ENCODE measurements around the gene RDM1. TPM values are rescaled to one million over a fixed set of nuclear protein-coding genes. Genes with fewer than 3 reads are reported as not detected.

The RDM1 gene
- total and polyA plus RNA-seq, 10 donors: 0.48 to 2.3 (median 0.52) TPM; not detected in 5

DNA sequence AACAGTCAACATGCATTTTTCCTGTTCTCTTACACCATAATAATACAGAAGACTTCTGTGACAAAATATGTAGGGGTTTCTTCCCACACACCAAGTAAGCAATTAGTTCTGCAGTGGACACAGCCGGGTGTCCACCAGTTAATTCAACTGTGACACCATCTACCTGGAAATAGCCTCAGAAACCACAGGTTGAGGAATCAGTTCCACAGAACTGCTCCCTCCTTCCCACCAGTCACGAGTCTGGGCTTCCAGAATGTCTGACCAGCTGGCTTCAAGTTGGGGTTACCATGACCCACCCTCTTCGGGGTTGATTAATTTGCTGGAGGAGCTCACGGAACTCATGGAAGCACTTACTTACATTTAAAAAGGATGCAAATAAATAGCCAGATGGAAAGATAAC, 36.8 kb downstream of the RDM1 start:
- peak overlapping the region in 2 of 8 donors; percentile 69 to 75 for H3K27ac ChIP-seq
- peaks cover 0 to 82% (median 39%) of the 10 kb centered on the region in 6 donors for H3K4me1 ChIP-seq
- no peaks in the 10 kb centered on the region for H3K9me3 ChIP-seq
- DNase-seq: no peak
- TF ChIP-seq POLR2AphosphoS5 (IDR thresholded peaks at IDR 0.05): no peak
- no peak for TF ChIP-seq CTCF (IDR thresholded peaks at IDR 0.05 in 8 of 11, conservative IDR thresholded peaks at IDR 0.05 in 3 of 11)
- TF ChIP-seq POLR2A (IDR thresholded peaks at IDR 0.05): no peak
- 88 to 91% (median 89%) methylated on average over 4 of the region's 4 CpGs for WGBS, 5 donors
- intact Hi-C loops (cut with DNase I; ENCODE audit: low total_unique reads): no loop called here
- no peak overlapping the region for H3K4me3 ChIP-seq
- no peaks in the 10 kb centered on the region for H3K36me3 ChIP-seq
- H3K27me3 ChIP-seq (replicated peaks in 1 of 7): peaks cover 0 to 7% (median 0%) of the 10 kb centered on the region in 7 donors

- WGBS, 5 donors: 27 to 46% (median 36%) methylated on average over 6 of the region's 6 CpGs
- intact Hi-C loops (cut with DNase I; ENCODE audit: low total_unique reads): no loop called here
- Histone ChIP-seq H3K27ac (peak overlapping the region in 6 of 8 donors; percentile 20 to 81 (median 56)), H3K27me3 (replicated peaks in 1 of 7) (peaks cover 0 to 7% (median 0%) of the 10 kb centered on the region in 7 donors), H3K4me3 (no peak overlapping the region), H3K36me3 (no peaks in the 10 kb centered on the region), H3K4me1 (peaks cover 0 to 73% (median 33%) of the 10 kb centered on the region in 6 donors), H3K9me3 (no peaks in the 10 kb centered on the region)
- no peak for DNase-seq
- no peak for TF ChIP-seq POLR2A (IDR thresholded peaks at IDR 0.05)
- no peak for TF ChIP-seq POLR2AphosphoS5 (IDR thresholded peaks at IDR 0.05)
- TF ChIP-seq CTCF (IDR thresholded peaks at IDR 0.05 in 8 of 11, conservative IDR thresholded peaks at IDR 0.05 in 3 of 11): no peak
These were observed 38.2 kb downstream of the RDM1 start for GRCh38 chr17:35892091-35893035.

DNA sequence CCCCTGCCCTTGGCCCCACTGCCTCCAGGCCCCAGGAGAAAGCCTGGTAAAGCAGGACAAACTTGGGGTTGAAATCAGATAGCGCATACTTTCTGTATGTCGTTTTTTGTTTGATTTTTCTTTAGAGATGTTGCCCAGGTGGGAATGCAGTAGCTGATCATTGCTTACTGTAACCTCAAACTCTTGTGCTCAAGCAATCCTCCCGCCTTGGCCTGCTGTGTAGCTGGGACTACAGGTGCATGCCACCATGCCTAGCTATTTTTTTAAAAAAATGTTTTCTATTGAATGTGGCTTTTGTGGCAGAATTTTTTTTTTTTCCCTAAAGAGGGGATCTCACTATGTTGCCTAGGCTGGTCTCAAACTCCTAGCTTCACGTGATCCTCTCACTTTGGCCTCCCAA, 39.3 kb downstream of the RDM1 start:
- 80 to 88% (median 83%) methylated on average over 4 of the region's 4 CpGs for WGBS, 5 donors
- TF ChIP-seq CTCF (IDR thresholded peaks at IDR 0.05 in 8 of 11, conservative IDR thresholded peaks at IDR 0.05 in 3 of 11): no peak
- no peak for TF ChIP-seq POLR2A (IDR thresholded peaks at IDR 0.05)
- no peak for TF ChIP-seq POLR2AphosphoS5 (IDR thresholded peaks at IDR 0.05)
- Histone ChIP-seq H3K27ac (peak overlapping the region in 6 of 8 donors; percentile 22 to 81 (median 60)), H3K4me3 (no peak overlapping the region), H3K36me3 (no peaks in the 10 kb centered on the region), H3K9me3 (no peaks in the 10 kb centered on the region), H3K4me1 (peaks cover 0 to 62% (median 28%) of the 10 kb centered on the region in 6 donors), H3K27me3 (replicated peaks in 1 of 7) (peaks cover 0 to 3% (median 0%) of the 10 kb centered on the region in 7 donors)
- intact Hi-C loops (cut with DNase I; ENCODE audit: low total_unique reads): no loop called here
- no peak for DNase-seq

DNA sequence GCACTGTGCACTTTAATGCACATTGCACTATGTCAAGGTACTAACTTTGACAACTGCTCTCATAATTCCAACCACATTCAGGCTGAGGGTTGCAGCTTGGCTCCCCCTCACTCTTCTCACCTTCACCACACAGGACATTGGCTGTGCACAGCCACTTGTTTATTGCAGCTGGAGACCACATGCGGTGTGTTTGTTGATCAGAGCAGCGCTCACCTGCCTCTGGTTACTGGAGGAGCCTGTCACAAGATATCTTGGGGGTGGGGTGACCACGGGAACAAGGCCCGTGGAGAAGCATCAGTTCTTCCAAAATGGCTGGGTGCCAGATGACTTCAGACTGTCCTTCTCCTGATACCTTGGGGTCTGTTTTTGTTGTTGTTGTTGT, 39.8 kb downstream of the RDM1 start:
- H3K4me1 ChIP-seq: peaks cover 0 to 57% (median 27%) of the 10 kb centered on the region in 6 donors
- no peaks in the 10 kb centered on the region for H3K9me3 ChIP-seq
- WGBS, 5 donors: 57 to 79% (median 67%) methylated on average over 4 of the region's 4 CpGs
- no peak overlapping the region for H3K4me3 ChIP-seq
- H3K36me3 ChIP-seq: no peaks in the 10 kb centered on the region
- DNase-seq: peak; percentile 80
- intact Hi-C loops (cut with DNase I; ENCODE audit: low total_unique reads): no loop called here
- TF ChIP-seq POLR2A (IDR thresholded peaks at IDR 0.05) (no peak), POLR2AphosphoS5 (IDR thresholded peaks at IDR 0.05) (peak in 1 of 3 donors; percentile 74), CTCF (IDR thresholded peaks at IDR 0.05 in 8 of 11, conservative IDR thresholded peaks at IDR 0.05 in 3 of 11) (no peak)
- peak overlapping the region in 5 of 8 donors; percentile 42 to 84 (median 69) for H3K27ac ChIP-seq
- H3K27me3 ChIP-seq (replicated peaks in 1 of 7): no peaks in the 10 kb centered on the region
